Stimulated activated CD4-positive, alpha-beta T cell treated with anti-CD3 and anti-CD28 coated beads, Interleukin-4, amount 100 ng/mL, for 1 hour (primary cell): ENCODE measurements around the gene C1orf116.

Experiments used
- DNase-seq: peaks from one replicate; pipeline ENCODE4 v3.0.0-alpha.2; 2020

Gene C1orf116

GRCh38 chr1:206986402-206986801 lies 46.2 kb downstream of the C1orf116 start:
- no peak for DNase-seq

DNA sequence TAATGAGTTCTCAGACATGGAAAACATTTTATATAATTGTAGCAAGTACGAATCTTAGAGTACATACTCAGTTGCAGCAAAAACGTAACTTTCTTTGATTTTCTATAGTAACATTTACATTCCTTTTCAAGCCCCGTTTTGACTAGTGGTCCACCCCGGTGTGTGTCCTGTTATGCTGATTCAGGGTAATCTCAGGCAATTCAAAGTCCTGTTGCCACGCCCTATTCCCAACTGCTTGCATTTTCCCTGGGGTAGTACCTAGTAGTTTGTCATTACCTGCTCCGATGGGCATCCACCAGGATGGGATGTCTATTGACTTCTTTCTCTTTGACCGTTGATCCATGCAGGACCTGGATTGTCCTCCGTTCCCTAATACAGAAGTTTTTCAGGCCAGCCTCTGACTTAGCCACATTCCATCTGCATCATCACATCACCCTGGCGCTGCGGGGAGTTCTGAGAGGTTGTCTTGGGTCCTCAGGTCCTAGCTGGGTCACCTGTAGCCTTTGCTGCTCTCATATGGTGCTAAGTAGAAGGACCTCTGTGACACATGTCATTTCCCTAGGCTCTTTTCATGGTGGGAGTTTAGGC lies 47.3 kb downstream of the C1orf116 start:
- DNase-seq = no peak

GRCh38 chr1:206982216-206982615 lies 50.3 kb downstream of the C1orf116 start:
- DNase-seq = peak; percentile 59

- no peak for DNase-seq
Observed at GRCh38 chr1:206979379-206980043, 53.0 kb downstream of the C1orf116 start.

- no peak for DNase-seq
Observed at GRCh38 chr1:206978259-206978658, 54.3 kb downstream of the C1orf116 start.

GRCh38 chr1:206975306-206975705 lies 57.2 kb downstream of the C1orf116 start:
- DNase-seq = no peak

- DNase-seq = no peak
Observed at GRCh38 chr1:206974140-206974539, 58.4 kb downstream of the C1orf116 start.

DNA sequence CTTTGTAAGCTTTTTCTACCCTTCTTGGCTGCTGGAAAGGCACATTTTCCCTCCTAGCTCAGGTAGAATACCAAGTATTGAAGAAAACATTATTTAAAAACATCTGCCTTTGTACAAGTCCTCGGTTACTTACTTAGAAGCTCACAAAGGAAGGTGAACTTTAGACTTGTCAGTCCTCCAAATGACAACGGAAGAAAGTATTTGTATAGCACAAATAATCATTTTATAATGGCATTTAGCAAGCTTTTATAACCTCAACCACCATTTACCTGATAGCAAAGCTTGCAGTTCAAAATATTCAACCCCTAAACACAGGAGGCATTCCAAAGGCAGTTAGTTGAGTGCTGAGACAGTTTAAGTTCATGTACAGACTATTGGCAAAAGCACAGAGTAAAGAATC lies 59.8 kb downstream of the C1orf116 start:
- DNase-seq = no peak

- DNase-seq = no peak
Observed at GRCh38 chr1:206971029-206971655, 61.4 kb downstream of the C1orf116 start.

GRCh38 chr1:206970446-206970845 lies 62.1 kb downstream of the C1orf116 start, which contains the start of gene FCAMR:
Gene FCAMR, minus strand, starts transcription at chr1:206970460. Its CDS starts 335 bp downstream, at chr1:206970125.
- DNase-seq = no peak

DNA sequence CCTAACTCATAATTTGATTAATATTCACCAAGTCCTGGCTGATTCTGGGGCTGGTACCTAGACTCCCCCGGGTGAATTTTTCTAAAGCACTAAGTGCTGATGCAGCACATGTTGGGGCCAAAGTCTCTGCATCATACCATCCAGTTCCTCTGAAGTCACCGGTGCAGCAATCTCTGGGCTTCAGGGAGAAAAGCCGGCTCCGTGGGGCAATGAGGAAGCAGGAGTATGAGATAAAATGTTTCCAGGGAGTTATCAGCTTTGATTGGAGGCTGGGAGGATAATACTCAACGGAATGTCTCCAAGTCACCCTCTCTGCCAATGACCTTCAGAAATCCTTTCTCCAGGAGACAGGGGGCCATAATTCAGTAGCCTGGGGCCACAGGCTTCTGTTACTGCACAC lies 63.5 kb downstream of the C1orf116 start:
- DNase-seq = no peak
